Liver (tissue), 9 donors: ENCODE measurements around the gene ADGRA1. TPM values are rescaled to one million over a fixed set of nuclear protein-coding genes. Genes with fewer than 3 reads are reported as not detected.
A peak's percentile ranks its signal among the peaks of the same experiment; 100 is the strongest.

Experiments
- DNase-seq: peaks from one replicate; pipeline ENCODE4 v3.0.0-alpha.2; 2017; ENCODE audit warnings: low spot score
- H3K27ac ChIP-seq, 2 donors: one replicate each; pipeline ENCODE4 v1.7.0; 2013; ENCODE audit warnings: inconsistent platforms in 2 of 2, low read length in 2 of 2, control low read depth in 1 of 2, low read depth in 1 of 2, mild to moderate bottlenecking in 1 of 2
- H3K27me3 ChIP-seq, 4 donors: one replicate each; pipeline versions ENCODE4 v1.6.1 to v1.7.0; 2013; ENCODE audit warnings: low read length in 3 of 4, inconsistent platforms in 1 of 4, mild to moderate bottlenecking in 1 of 4, moderate library complexity in 1 of 4; ENCODE audit not compliant: control insufficient read depth in 4 of 4, insufficient read depth in 4 of 4
- H3K36me3 ChIP-seq, 4 donors: one replicate each; pipeline versions ENCODE4 v1.6.1 to v1.7.0; 2013; ENCODE audit warnings: low read length in 3 of 4, mild to moderate bottlenecking in 3 of 4, low read depth in 1 of 4, moderate library complexity in 1 of 4; ENCODE audit not compliant: control insufficient read depth in 4 of 4, insufficient read depth in 3 of 4
- H3K4me1 ChIP-seq, 4 donors: one replicate each; pipeline versions ENCODE4 v1.6.1 to v1.7.0; 2013; ENCODE audit warnings: low read length in 3 of 4, mild to moderate bottlenecking in 3 of 4, moderate library complexity in 1 of 4; ENCODE audit not compliant: control insufficient read depth in 4 of 4, insufficient read depth in 4 of 4
- H3K4me3 ChIP-seq, 3 donors: one replicate each; pipeline versions ENCODE4 v1.6.1 to v1.7.0; 2013; ENCODE audit warnings: low read length in 3 of 3, control low read depth in 1 of 3, low read depth in 1 of 3, mild to moderate bottlenecking in 1 of 3
- H3K9ac ChIP-seq, 2 donors: one replicate each; pipeline ENCODE4 v1.7.0; 2013; ENCODE audit warnings: low read length in 2 of 2, mild to moderate bottlenecking in 2 of 2, moderate library complexity in 2 of 2, control low read depth in 1 of 2, low read depth in 1 of 2
- H3K9me3 ChIP-seq, 4 donors: one replicate each; pipeline versions ENCODE4 v1.6.1 to v1.7.0; 2013; ENCODE audit warnings: low read length in 3 of 4; ENCODE audit not compliant: control insufficient read depth in 4 of 4
- ATF3 ChIP-seq: IDR thresholded peaks from 2 replicates; pipeline ENCODE4 v1.6.1; 2016; ENCODE audit warnings: antibody characterized with exemption
- GABPA ChIP-seq, 2 donors: IDR thresholded peaks in 1 of 2; conservative IDR thresholded peaks in 1 of 2; 2 replicates each; pipeline ENCODE4 v1.6.1; 2016; ENCODE audit warnings: antibody characterized with exemption in 2 of 2, mild to moderate bottlenecking in 1 of 2, moderate library complexity in 1 of 2
- HNF4A ChIP-seq, 2 donors: conservative IDR thresholded peaks; 2 replicates each; pipeline ENCODE4 v1.6.1; 2016; ENCODE audit warnings: antibody characterized with exemption in 2 of 2, mild to moderate bottlenecking in 2 of 2
- RAD21 ChIP-seq, 2 donors: IDR thresholded peaks; 2 replicates each; pipeline ENCODE4 v1.6.1; 2016; ENCODE audit warnings: antibody characterized with exemption in 2 of 2, mild to moderate bottlenecking in 2 of 2
- REST ChIP-seq: IDR thresholded peaks from 2 replicates; pipeline ENCODE4 v1.6.1; 2016; ENCODE audit warnings: antibody characterized with exemption, mild to moderate bottlenecking
- ZBTB33 ChIP-seq: IDR thresholded peaks from 2 replicates; pipeline ENCODE4 v1.6.1; 2016; ENCODE audit warnings: antibody characterized with exemption
- WGBS: extraction: QIAGEN DNeasy Blood & Tissue Kit; methylation state at CpG from one replicate; pipeline ENCODE4 v1.1.7; 2013; 5-methylcytosine and 5-hydroxymethylcytosine counted together
- polyA plus RNA-seq, 2 donors: library from polyadenylated mRNA; stranded (reverse) in 1 of 2; unstranded in 1 of 2; fragments of 200-250 nt in 1 of 2; fragments of >200 nt in 1 of 2; fragmentation: Nextera tagmentation in 1 of 2; extraction: Ambion mirVana in 1 of 2; gene quantifications; one replicate each; pipeline versions ENCODE4 v1.2.1 to v1.2.3, GENCODE V29; 2013 to 2015
- total RNA-seq, 2 donors: library from RNA; depleted of rRNA; stranded (reverse); fragments of >200 nt; gene quantifications; one replicate each; pipeline ENCODE4 v1.2.3, GENCODE V29; 2014
- TF ChIP-seq, protein P1 (sequence below): fragments of 150-350 bp; IDR thresholded peaks from 2 replicates; pipeline ENCODE4 v1.5.1; 2017; ENCODE audit warnings: improper control_type of control experiment, low read depth, low read length; ENCODE audit not compliant: missing input control
- donor health status: healthy.
- donor health status: healthy.
- donor health status: healthy.
- donor health status: healthy.
- donor health status: healthy.

The ADGRA1 gene
- total and polyA plus RNA-seq, 4 donors, result 0.08 to 0.70 (median 0.12) TPM; not detected in 1

DNA sequence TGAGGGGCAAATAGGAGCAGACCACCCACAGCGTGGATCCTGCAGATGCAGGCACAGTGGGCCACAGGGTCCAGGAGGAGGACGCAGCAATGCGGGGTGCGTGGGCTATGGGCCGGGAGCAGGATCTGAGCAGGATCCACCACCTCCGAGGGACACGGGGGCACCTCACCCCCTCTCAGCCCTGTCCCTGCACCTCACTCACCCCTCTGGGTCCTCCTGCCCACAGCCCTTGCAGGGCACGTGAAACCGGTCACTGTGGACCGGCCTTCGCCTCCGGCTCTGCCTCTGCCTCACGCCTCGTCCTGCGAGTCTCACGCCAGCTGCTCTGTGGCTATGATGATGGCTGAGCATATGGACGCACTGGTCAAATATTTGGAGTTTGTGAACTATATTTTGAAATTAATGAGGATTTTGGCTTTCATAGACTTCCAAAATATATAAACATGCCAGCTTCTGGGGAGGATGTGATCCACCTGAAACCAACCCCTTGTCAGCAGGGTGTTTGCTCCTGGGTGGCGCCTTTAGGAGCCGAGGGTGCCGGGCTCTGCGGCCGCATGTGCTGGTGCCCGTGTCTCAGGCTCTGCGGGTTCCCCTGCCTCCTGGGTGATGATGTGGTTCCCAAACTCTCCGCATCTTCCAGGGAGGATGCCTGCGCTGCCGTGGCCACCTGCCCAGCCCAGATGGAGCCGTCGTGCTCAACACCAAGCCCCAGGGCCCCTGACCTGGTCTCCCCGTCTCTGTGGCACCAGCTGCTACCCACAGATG, 11.3 kb upstream of the ADGRA1 start:
- no peak for DNase-seq
- H3K27me3 ChIP-seq, result peaks cover 0 to 4% (median 0%) of the 10 kb centered on the region in 4 donors
- H3K4me3 ChIP-seq, result no peak overlapping the region
- 89% methylated on average over 30 of the region's 30 CpGs for WGBS
- H3K4me1 ChIP-seq, result no peaks in the 10 kb centered on the region
- no peak overlapping the region for H3K9ac ChIP-seq
- no peaks in the 10 kb centered on the region for H3K9me3 ChIP-seq
- TF ChIP-seq ATF3 (no peak), ZBTB33 (no peak), REST (no peak), RAD21 (IDR thresholded peaks at IDR 0.05) (no peak)
- TF ChIP-seq, protein P1, sequence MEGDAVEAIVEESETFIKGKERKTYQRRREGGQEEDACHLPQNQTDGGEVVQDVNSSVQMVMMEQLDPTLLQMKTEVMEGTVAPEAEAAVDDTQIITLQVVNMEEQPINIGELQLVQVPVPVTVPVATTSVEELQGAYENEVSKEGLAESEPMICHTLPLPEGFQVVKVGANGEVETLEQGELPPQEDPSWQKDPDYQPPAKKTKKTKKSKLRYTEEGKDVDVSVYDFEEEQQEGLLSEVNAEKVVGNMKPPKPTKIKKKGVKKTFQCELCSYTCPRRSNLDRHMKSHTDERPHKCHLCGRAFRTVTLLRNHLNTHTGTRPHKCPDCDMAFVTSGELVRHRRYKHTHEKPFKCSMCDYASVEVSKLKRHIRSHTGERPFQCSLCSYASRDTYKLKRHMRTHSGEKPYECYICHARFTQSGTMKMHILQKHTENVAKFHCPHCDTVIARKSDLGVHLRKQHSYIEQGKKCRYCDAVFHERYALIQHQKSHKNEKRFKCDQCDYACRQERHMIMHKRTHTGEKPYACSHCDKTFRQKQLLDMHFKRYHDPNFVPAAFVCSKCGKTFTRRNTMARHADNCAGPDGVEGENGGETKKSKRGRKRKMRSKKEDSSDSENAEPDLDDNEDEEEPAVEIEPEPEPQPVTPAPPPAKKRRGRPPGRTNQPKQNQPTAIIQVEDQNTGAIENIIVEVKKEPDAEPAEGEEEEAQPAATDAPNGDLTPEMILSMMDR, result no peak
- H3K36me3 ChIP-seq, result no peaks in the 10 kb centered on the region
- no peak overlapping the region for H3K27ac ChIP-seq

- WGBS, result 65% methylated on average over 39 of the region's 39 CpGs
- H3K36me3 ChIP-seq, result no peaks in the 10 kb centered on the region
- no peak for DNase-seq
- H3K27me3 ChIP-seq, result no peaks in the 10 kb centered on the region
- H3K9ac ChIP-seq, result no peak overlapping the region
- H3K4me3 ChIP-seq, result no peak overlapping the region
- H3K4me1 ChIP-seq, result no peaks in the 10 kb centered on the region
- H3K27ac ChIP-seq, result no peak overlapping the region
- TF ChIP-seq HNF4A (conservative IDR thresholded peaks at IDR 0.05) (no peak), GABPA (IDR thresholded peaks at IDR 0.05 in 1 of 2, conservative IDR thresholded peaks at IDR 0.05 in 1 of 2) (no peak), REST (peak; percentile 55)
- no peaks in the 10 kb centered on the region for H3K9me3 ChIP-seq
These were observed 7.7 kb upstream of the ADGRA1 start for GRCh38 chr10:133079836-133080682.
